SW 1271 (cell line): ENCODE data around the gene SFT2D3.

Source experiments
- DNase-seq, 2 experiments: peaks; one replicate each; lab custom pipeline; 2025; lab: John Stamatoyannopoulos, UW

The SFT2D3 gene

DNA sequence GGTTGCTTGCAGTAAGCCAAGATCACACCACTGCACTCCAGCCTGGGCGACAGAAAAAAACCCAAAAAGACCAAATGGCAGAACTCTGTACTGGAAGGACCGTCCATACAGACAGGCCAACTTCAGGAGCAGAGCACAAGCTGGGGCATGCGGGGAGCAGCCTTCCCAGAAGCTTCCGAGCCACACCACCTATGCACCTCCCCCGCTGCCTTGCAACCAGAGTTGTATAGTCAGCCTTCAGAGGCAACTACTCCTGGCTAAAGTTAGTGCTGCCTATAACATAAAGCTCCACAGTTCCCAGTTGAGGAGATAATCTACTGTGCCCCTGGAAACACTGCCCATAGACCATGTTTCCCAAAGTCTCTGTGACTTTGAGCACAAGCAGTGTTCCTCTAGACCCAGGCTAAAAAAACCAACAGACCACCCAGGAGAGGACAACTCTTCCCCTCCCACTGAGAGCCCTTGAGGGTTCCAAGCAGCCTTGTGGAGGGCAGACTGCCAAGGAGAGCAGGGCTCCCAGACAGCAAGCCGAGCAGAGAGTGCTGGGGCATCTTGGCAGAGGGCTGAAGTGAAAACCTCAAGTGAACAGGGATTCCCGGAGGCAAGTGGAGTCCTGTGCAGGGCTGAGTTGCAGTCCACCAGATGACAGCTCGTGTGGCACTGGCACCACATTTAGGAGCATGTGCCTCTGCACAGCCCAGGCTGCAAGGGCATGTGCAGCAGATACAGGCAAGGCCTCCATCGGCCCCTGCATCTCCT, 6.8 kb downstream of the SFT2D3 start:
- no peak for DNase-seq

DNA sequence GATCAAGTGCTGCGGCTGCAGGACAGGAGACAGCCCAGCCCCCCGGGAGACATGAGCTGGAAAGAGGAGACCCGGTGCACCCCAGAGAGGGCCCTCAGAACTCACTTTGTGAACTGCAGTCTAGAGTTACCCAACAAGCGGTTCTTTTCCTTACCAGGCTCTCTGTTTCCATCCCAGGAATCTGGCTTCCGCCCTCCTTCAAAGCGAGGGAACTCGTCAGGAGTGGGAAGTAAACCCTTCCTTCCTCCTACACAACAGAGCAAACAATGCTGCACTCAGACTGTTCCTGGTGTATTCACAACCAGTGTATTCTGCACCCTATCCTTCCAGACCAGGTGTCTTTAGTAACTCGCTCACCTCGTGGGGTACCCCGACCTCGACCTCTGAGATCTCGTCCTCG, 8.0 kb downstream of the SFT2D3 start:
- no peak for DNase-seq

GRCh38 chr2:127712999-127713398, 11.7 kb downstream of the SFT2D3 start:
- no peak for DNase-seq

- DNase-seq, result no peak
Observed at GRCh38 chr2:127713562-127713961, 12.3 kb downstream of the SFT2D3 start.

DNA sequence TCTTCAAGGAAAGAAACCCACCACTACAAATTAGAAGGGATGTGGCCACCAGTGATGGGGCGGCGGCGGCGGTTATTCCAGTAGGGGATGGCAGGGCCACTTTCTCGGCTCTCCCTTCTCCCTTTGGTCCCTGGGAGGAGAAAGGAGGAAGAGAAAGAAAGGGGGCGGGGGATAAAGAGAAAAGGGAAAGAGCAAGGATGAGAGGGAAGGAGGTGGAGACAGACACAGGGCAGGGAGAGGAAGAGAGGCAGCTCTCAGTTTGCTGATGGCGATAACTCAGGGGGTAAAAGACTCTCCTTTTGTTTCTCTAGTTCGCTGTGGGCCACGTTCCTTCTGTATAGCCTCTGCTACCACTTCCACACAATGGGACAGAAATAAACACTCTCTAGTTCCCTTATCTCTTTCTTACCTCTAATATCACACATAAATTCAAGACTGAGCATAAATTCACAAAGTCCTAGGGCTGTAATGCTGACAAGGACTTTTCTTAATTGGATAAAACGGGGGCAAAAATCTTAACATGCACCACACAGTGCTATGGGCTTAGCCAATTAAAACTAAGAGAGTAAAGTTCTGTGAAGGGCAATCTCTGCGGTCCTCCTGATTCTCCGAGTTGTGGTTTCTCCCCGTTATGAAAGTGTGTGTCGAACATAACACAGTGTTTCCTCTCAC, 14.6 kb downstream of the SFT2D3 start:
- DNase-seq, result no peak

DNA sequence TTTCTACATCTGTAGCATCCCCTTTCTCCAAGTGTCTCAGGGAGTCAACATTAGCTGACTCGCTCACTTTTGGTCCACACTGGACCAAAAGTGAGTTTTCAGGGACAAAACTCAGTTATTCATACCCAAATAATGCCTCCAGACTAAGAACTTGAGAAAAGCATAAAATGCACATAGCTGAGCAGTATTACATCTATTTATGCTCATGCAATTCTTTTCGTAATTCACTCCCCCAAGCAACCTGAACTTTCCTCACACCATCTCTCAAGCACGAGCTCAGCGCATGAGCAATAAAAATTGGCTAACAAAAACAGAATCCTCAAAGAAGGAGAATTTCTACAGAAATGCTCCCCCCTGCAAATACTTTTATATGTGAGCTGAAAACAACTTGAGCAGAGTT, 17.0 kb downstream of the SFT2D3 start:
- no peak for DNase-seq

DNA sequence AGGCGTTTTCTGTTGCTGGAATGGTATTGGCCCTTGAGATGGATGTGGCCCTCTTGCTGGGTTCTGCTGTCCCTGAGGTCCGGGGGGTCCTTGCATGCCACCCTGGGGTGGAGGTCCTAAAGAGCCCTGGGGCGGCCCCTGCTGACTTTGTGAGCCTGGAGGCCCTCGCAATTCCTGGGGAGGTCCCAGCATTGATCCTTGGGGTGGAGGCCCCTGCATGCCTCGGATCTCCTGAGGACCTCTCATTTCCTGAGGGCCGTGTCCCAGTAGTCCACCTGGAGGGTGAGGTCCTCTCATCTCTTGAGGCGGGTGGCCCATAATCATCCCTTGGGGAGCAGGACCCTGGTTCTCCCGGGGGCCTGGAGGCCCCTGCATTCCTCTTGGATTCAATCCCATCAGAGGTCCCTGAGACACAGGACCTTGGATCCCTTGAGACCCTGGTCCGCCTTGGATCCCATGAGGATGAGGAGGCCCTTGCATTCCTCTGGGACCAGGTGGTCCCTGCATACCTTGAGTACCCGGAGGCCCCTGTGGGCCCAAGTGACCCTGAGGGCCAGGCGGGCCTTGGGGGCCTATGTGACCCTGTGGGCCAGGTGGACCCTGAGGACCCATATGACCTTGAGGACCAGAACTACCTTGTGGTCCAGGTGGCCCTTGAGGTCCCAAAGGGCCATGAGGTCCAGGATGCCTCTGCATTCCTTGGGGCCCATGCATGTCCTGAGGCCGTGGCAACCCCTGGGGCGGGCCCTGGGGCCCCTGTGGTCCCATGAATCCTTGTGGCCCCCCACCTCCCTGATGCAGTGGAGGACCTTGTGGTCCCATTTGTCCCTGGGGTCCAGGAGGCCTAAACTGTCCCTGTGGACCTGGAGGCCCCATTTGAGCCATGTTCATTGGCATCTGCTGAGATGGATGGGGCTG, 18.3 kb downstream of the SFT2D3 start:
- no peak for DNase-seq

- no peak for DNase-seq
Observed at GRCh38 chr2:127721311-127721977, 20.1 kb downstream of the SFT2D3 start.

GRCh38 chr2:127721978-127722355, 20.7 kb downstream of the SFT2D3 start:
- DNase-seq, result no peak

- no peak for DNase-seq
Observed at GRCh38 chr2:127722807-127723206, 21.5 kb downstream of the SFT2D3 start.

- no peak for DNase-seq
Observed at GRCh38 chr2:127726158-127726880, 25.0 kb downstream of the SFT2D3 start.

GRCh38 chr2:127733113-127733815, 32.0 kb downstream of the SFT2D3 start:
- DNase-seq, result no peak

DNA sequence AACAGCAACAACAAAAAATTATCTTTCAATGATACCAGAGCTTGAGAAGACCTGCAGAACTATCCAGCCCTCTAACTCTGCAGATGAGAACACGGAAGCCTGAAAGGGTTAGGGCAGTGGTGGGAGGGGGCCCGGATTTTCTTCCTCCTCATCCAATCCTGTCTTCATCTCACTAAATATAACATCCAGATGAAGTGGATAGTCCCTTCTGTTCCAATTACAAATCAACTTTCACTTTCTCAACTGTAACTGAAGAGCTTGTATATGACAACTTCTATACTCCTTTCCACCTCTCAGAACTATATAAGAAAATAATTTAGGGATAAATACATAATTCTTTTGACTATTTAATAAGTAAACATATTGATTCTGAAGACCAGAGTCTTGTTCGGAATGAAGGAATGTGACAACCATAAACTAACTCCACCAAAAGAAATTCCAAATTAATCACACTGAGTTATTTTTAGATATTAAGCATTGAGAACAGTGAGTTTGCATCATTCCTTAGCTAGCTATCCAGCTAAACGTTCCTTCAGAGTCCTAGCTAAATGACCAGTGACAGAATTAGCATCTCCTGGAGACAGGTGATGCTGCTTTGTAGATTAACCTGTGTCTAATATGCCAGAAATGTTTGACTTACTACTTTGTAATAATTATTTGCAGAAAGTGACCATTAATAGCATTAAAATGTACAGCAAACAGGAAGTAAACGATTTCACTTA, 32.7 kb downstream of the SFT2D3 start:
- no peak for DNase-seq

DNA sequence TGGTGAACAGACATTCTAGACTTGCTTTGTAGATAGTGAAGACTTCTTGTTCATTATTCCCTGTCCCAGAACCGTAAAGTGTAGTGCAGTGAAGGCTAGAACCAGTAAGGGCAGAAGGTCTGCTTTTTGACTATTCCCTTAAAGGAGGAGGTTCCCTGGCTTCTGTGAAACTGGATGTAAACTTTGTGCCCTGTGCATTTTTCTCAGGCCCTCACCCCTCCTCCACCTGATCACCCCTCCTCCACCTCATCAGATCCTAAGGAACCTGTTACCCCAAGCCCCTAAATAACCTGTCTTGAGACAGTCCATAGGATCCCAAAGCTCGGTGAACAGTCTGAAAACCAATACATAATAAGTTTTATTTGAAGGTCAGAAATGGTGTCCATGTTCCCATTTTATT, 33.7 kb downstream of the SFT2D3 start:
- no peak for DNase-seq

DNA sequence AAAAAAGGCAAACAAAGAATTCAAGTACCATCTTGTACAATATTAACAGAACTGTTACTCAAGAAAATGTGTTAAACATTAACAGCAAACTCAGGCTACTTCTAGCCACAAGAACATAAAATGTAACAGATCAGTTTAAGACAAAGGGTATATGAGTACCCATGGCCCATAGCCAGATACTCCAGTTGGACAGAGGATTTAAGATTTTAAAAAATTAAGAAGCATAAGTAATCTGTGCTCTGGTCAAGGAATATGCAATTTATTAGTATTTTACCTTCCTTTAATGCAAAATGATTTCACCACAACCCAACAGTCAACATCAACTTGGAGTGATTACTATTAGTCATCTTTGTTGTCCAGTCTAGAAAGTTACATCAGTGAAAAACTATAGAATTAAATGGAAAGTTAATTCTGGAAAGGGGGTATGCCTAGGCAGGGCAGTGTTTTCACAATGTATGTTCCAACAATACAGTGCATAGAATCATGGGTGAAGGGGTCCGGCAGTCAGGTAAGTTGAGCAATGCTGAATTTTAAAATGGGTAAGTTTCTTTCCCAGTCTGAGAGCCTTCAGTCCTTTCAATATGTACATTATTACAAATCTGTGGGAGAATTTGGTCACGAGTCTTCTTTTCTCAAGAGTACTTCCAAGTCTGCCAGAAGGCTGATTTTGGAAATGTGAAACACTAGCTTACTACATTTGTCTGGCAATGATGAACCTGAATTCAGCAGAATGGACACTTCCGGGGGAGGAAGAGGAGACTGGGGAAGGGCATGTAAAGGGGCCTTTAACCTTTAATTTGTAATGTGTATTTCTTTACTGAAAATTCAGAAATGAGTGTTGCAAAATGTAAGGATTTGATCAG, 34.5 kb downstream of the SFT2D3 start:
- DNase-seq, result no peak

DNA sequence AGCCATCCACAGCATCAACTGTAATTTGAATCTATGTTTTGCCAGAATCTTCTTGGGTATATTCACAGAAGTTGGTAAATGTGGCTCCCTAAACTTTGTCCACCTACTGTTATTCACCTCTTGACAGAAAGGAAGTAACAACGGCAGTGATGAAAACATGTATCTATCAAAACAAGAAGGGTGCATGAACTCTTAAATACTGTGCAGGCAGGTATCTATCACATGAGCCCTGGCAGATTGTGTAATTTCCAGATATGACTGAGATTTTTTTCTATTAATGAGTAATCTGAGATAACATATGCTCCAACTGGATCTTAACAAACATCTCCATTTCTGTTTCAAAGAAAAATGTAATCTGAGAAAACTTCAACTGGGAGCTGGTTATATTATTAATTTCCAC, 36.6 kb downstream of the SFT2D3 start:
- no peak for DNase-seq

DNA sequence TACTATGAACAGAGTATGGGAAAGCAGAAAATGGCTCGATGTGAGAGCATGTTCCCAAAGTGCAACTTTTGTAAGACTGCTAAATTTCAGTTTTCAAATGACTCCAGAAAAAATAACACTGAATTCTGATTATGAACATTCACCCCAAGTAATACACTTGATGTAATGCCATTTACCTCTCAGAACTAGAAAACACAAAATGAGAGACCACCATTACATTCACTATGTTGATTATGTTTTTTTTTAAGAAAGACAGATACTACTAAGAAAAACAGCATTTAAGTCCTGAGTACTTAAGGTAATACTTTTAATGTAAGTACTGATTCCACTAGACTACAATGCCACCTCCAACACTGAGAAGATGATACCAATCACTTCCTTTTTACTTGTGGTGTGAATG, 38.5 kb downstream of the SFT2D3 start:
- no peak for DNase-seq

DNA sequence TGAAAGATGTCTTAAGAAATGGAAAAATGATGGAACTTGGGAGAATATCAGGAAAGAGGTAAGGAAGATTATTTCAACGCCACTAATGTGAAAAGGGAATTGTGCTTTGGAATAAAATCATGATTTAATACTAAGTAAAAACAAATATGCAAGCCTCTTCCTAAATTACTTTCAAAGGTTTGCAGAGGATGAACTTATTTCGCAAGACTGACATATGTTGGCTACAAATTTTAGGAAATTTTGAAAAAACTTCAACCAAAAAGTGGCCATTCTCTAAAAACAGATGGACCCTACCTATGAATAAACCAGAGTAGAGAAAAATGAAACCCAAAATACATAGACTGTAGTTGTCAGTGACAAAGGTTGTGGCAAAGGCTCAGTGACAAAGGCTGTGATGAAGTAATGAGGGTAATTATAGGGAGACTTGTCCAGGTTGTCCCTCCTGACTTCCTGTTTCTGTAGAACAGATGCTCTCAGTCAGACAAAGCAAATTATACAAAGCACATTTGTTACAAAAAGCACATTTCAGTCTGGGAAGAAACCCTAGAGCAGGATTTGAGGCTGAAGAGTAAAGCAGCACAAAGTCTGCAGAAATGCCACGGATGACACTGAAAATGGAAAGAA, 39.5 kb downstream of the SFT2D3 start:
- DNase-seq, result no peak
